Measurements from ENCODE around the gene ARFGAP1. TPM values are rescaled to one million over a fixed set of nuclear protein-coding genes. Genes with fewer than 3 reads are reported as not detected.

ARFGAP1 gene
- total RNA-seq, 1 donor: 85.5 TPM

- H3K4me3 ChIP-seq (ENCODE audit: low read depth, low read length): peak overlapping the region; percentile 23
- no peak for TF ChIP-seq CTCF (IDR thresholded peaks at IDR 0.05; ENCODE audit: insufficient read depth, low read depth, low read length)
- DNase-seq (ENCODE audit: low read depth): no peak
These were observed 19.0 kb upstream of the ARFGAP1 start for GRCh38 chr20:63253438-63254231.

DNA sequence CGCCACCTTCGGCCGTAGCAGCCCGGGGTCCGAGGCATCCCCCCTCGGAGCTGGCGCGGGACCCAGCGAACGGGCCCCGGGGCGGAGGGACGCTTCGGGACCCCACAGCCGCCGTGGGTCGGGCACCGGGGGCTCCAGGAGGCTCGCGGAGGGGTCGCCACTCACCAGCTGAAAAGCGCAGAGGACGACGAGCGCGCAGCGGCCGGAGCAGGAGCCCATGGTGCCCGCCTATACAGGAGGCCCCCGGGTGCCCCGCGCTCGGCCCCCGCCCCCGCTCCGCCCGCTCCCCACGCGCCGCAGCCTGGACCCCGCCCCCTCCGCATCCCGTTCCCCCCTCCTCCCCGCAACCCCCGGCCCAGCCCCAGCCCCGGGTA is 18.4 kb upstream of the ARFGAP1 start, which contains the start of gene NKAIN4:
TSS of gene NKAIN4 (minus strand) at position 232 of the 374 bp plus-strand sequence. CDS start at position 219, 13 bp downstream.
- no peak for DNase-seq (ENCODE audit: low read depth)
- H3K4me3 ChIP-seq (ENCODE audit: low read depth, low read length): peak within 1 kb of the TSS; percentile 23
- TF ChIP-seq CTCF (IDR thresholded peaks at IDR 0.05; ENCODE audit: insufficient read depth, low read depth, low read length): no peak

DNA sequence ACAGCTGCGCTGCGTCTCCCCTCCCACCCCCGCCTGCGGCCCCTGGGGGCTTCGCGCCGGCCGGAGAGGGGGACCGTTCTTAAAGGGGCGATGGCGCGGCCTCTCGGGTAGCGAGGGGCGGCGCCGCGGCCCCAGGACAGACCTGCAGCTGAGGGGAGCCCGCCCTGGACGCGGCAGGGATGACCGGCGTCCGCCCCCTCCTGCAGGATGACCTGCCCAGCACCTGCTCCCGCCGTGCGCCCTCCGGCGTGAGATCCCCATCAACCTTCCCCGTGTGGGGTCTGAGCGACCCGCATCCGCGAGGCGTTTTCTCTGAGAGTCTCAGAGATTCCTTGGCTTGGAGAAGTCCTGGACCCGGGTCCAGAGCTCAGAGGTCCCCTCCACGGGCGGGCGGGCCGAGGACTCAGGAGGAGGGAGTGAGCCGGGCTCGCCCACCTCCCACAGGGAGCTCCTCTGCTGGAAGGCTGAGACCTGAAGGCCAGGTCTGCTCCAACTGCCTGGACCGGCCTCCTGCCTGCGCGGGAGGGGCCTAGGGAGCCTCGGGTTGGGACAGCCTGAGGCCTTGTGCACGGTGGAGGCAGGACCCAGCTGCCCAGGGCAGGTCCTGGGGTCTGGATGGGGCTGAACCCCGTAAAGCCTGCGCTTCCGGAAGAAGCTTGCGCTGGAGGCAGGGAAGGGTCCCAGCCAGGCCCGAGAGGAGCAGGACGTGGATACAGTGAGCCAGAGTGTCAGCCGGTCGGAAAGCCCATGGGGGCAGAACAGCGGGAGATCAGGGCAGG is 17.8 kb upstream of the ARFGAP1 start:
- no peak for TF ChIP-seq CTCF (IDR thresholded peaks at IDR 0.05; ENCODE audit: insufficient read depth, low read depth, low read length)
- no peak for DNase-seq (ENCODE audit: low read depth)
- no peak overlapping the region for H3K4me3 ChIP-seq (ENCODE audit: low read depth, low read length)

- TF ChIP-seq CTCF (IDR thresholded peaks at IDR 0.05; ENCODE audit: insufficient read depth, low read depth, low read length): no peak
- no peak overlapping the region for H3K4me3 ChIP-seq (ENCODE audit: low read depth, low read length)
These were observed 16.5 kb upstream of the ARFGAP1 start for GRCh38 chr20:63255931-63256704.

GRCh38 chr20:63256954-63257353 is 15.7 kb upstream of the ARFGAP1 start:
- no peak for TF ChIP-seq CTCF (IDR thresholded peaks at IDR 0.05; ENCODE audit: insufficient read depth, low read depth, low read length)
- no peak for DNase-seq (ENCODE audit: low read depth)
- no peak overlapping the region for H3K4me3 ChIP-seq (ENCODE audit: low read depth, low read length)

More at GRCh38 chr20:63255931-63256704, 16.5 kb upstream of the ARFGAP1 start:
- no peak for DNase-seq (ENCODE audit: low read depth)

- DNase-seq (ENCODE audit: low read depth): no peak
- no peak overlapping the region for H3K4me3 ChIP-seq (ENCODE audit: low read depth, low read length)
- TF ChIP-seq CTCF (IDR thresholded peaks at IDR 0.05; ENCODE audit: insufficient read depth, low read depth, low read length): no peak
These were observed 15.0 kb upstream of the ARFGAP1 start for GRCh38 chr20:63257629-63258028.
